HepG2 (cell line): ENCODE results near the gene KTI12. TPM values are rescaled to one million over a fixed set of nuclear protein-coding genes. Genes with fewer than 3 reads are reported as not detected.

Experiments
- ATAC-seq: fragments of 200-7000 bp; cut with Tn5 transposase; 3 replicates; pipeline ENCODE4 v1.9.1; 2020; ENCODE audit warnings: mild to moderate bottlenecking, moderate library complexity
- BruUV-seq: library from RNA; stranded (reverse); fragments of 400-500 nt; replicated peaks from 2 replicates; lab custom pipeline; 2021; lab: Mats Ljungman, UMichigan
- CTCF ChIA-PET: fragments of 300-600 bp; formaldehyde crosslinking; extraction: SDS; loops from one replicate; lab custom pipeline; 2021; ENCODE audit warnings: low total read pairs, inconsistent platforms, low intra/inter-chr PET ratio; lab: Yijun Ruan, JAX
- POLR2A ChIA-PET: fragments of 350-600 bp; sonication (Branson Sonifier 250); formaldehyde crosslinking; loops from one replicate; lab custom pipeline; 2020; ENCODE audit warnings: antibody characterized with exemption, inconsistent platforms; lab: Yijun Ruan, JAX
- DNase-seq: peaks from one replicate; pipeline ENCODE4 v3.0.0-alpha.2; 2015; ENCODE audit warnings: low spot score
- FAIRE-seq: peaks from 3 replicates; lab custom pipeline; 2011; peaks lifted over from hg19 to GRCh38; lab: Jason Lieb, UNC
- H2AFZ ChIP-seq: one replicate; pipeline ENCODE4 v1.6.1; 2011; ENCODE audit warnings: low read length, inconsistent platforms
- H3K27ac ChIP-seq: fragments of 300-600 bp; 3 replicates; pipeline ENCODE4 v1.8.0; 2011; ENCODE audit warnings: mixed run types, mild to moderate bottlenecking, mixed read lengths, low read length, inconsistent platforms; ENCODE audit not compliant: insufficient read depth; ENCODE audit errors: extremely low read length
- H3K27me3 ChIP-seq, 2 experiments: fragments of 200-600 bp in 1 of 2; 2 replicates in 1 of 2; 3 replicates in 1 of 2; pipeline versions ENCODE4 v1.6.0 to v1.8.0; 2011; ENCODE audit warnings: low read length in 2 of 2, mild to moderate bottlenecking in 2 of 2, moderate library complexity in 2 of 2, inconsistent platforms in 1 of 2; ENCODE audit not compliant: insufficient read depth in 2 of 2, control insufficient read depth in 1 of 2
- H3K36me3 ChIP-seq, 2 experiments: fragments of 200-600 bp in 1 of 2; replicated peaks in 1 of 2; 2 replicates in 1 of 2; 3 replicates in 1 of 2; pipeline versions ENCODE4 v1.5.1 to v1.8.0; 2011; ENCODE audit warnings: low read length in 2 of 2, inconsistent platforms in 1 of 2; ENCODE audit not compliant: insufficient read depth in 2 of 2, control insufficient read depth in 1 of 2
- H3K4me1 ChIP-seq: 2 replicates; pipeline ENCODE4 v1.5.1; 2012; ENCODE audit warnings: low read length, inconsistent platforms; ENCODE audit not compliant: insufficient read depth
- H3K4me2 ChIP-seq: 2 replicates; pipeline ENCODE4 v1.6.0; 2011; ENCODE audit warnings: low read depth, low read length, inconsistent platforms
- H3K4me3 ChIP-seq, 3 experiments: fragments of 200-600 bp in 1 of 3; sonication (generic), shearing (Covaris generic) in 1 of 3; replicated peaks in 1 of 3; 2 replicates each; pipeline ENCODE4 v1.5.1; 2011 to 2016; ENCODE audit warnings: low read length in 3 of 3, inconsistent platforms in 2 of 3, low read depth in 2 of 3, mild to moderate bottlenecking in 2 of 3, control low read depth in 1 of 3, mixed read lengths in 1 of 3; ENCODE audit not compliant: insufficient read depth in 1 of 3
- H3K79me2 ChIP-seq: one replicate; pipeline ENCODE4 v1.6.1; 2011; ENCODE audit warnings: low read length, inconsistent platforms; ENCODE audit not compliant: insufficient read depth
- H3K9ac ChIP-seq: 2 replicates; pipeline ENCODE4 v1.6.0; 2011; ENCODE audit warnings: mild to moderate bottlenecking, low read depth, low read length, inconsistent platforms; ENCODE audit not compliant: insufficient read depth
- H3K9me3 ChIP-seq: 2 replicates; pipeline ENCODE4 v1.5.1; 2012; ENCODE audit warnings: mild to moderate bottlenecking, low read length
- H4K20me1 ChIP-seq: 2 replicates; pipeline ENCODE4 v1.6.0; 2011; ENCODE audit warnings: inconsistent platforms, mild to moderate bottlenecking, low read length, moderate library complexity; ENCODE audit not compliant: insufficient read depth
- ATM ChIP-seq: fragments of 450-650 bp; IDR thresholded peaks from 2 replicates; pipeline ENCODE4 v1.7.1; 2017; ENCODE audit warnings: mild to moderate bottlenecking, borderline replicate concordance
- CHD4 ChIP-seq: fragments of 200-600 bp; sonication (generic); IDR thresholded peaks from 2 replicates; pipeline ENCODE4 v1.7.0; 2017; ENCODE audit warnings: mild to moderate bottlenecking, low read length, borderline replicate concordance
- ESRRA ChIP-seq: sonication (generic); formaldehyde crosslinking; IDR thresholded peaks from 2 replicates; pipeline ENCODE4 v1.5.1; 2020; ENCODE audit warnings: mild to moderate bottlenecking, low read depth, missing genetic modification reagents
- HIVEP1 ChIP-seq: sonication (generic); formaldehyde crosslinking; IDR thresholded peaks from 2 replicates; pipeline ENCODE4 v1.4.0; 2020; ENCODE audit warnings: mild to moderate bottlenecking, missing genetic modification reagents
- RBM22 ChIP-seq: fragments of 200-400 bp; formaldehyde crosslinking; optimal IDR thresholded peaks from 2 replicates; pipeline ENCODE3; 2017; ENCODE audit warnings: mild to moderate bottlenecking, low read length, moderate library complexity
- STAT5B ChIP-seq: sonication (generic); formaldehyde crosslinking; IDR thresholded peaks from 2 replicates; pipeline ENCODE4 v1.4.0; 2020; ENCODE audit warnings: missing genetic modification reagents
- SYNCRIP ChIP-seq: fragments of 200-400 bp; formaldehyde crosslinking; IDR thresholded peaks from 2 replicates; pipeline ENCODE4 v1.6.1; 2018; ENCODE audit warnings: mild to moderate bottlenecking, low read depth, low read length; ENCODE audit not compliant: insufficient read depth
- ZMYM2 ChIP-seq: sonication (generic); formaldehyde crosslinking; IDR thresholded peaks from 2 replicates; pipeline ENCODE4 v1.8.0; 2022; ENCODE audit warnings: mild to moderate bottlenecking, missing genetic modification reagents
- ZNF253 ChIP-seq: sonication (generic); formaldehyde crosslinking; IDR thresholded peaks from 2 replicates; pipeline ENCODE4 v1.8.0; 2022; ENCODE audit warnings: mild to moderate bottlenecking, missing genetic modification reagents, borderline replicate concordance
- ZNF264 ChIP-seq: sonication (generic); formaldehyde crosslinking; IDR thresholded peaks from 2 replicates; pipeline ENCODE4 v1.4.0; 2020; ENCODE audit warnings: missing genetic modification reagents
- ZNF724P ChIP-seq: sonication (generic); formaldehyde crosslinking; IDR thresholded peaks from 2 replicates; pipeline ENCODE4 v1.8.0; 2022; ENCODE audit warnings: missing genetic modification reagents, borderline replicate concordance
- WGBS: methylation state at CpG from one replicate; pipeline ENCODE4 v1.1.6; 2017; ENCODE audit warnings: low lambda C conversion rate; 5-methylcytosine and 5-hydroxymethylcytosine counted together
- in situ Hi-C: cut with HindIII; loops from 2 replicates; pipeline ENCODE4 v1.10.0; 2017; ENCODE audit warnings: low pct_unique_long_range_greater_than_20kb; ENCODE audit not compliant: extremely low pct_ligation_motif_present
- intact Hi-C: fragments of 100-400 bp; cut with micrococcal nuclease; formaldehyde crosslinking; loops from one replicate; pipeline ENCODE4 v1.10.0; 2022; ENCODE audit not compliant: unreplicated experiment
- polyA plus RNA-seq, 8 experiments: library from polyadenylated mRNA; depleted of rRNA in 3 of 8; stranded (reverse) in 7 of 8; unstranded in 1 of 8; fragments of >200 nt; fragmentation: Illumina TruSeq in 4 of 8; extraction: Trizol in 4 of 8; gene quantifications; 2 replicates each; pipeline versions ENCODE4 v1.2.1 to v1.2.3, GENCODE V29; 2011 to 2016; ENCODE audit warnings: low read depth in 4 of 8, missing spikeins in 1 of 8, mixed read lengths in 1 of 8; ENCODE audit not compliant: insufficient read depth in 1 of 8
- total RNA-seq, 5 experiments: library from RNA; depleted of rRNA; stranded (reverse); fragments of >200 nt; fragmentation: Illumina TruSeq; extraction: Trizol; gene quantifications; 2 replicates each; pipeline ENCODE4 v1.2.3, GENCODE V29; 2016; ENCODE audit warnings: low read depth in 1 of 5
- TF ChIP-seq, protein P1 (sequence below): sonication (generic); formaldehyde crosslinking; IDR thresholded peaks from 2 replicates; pipeline ENCODE4 v1.8.1; 2023; ENCODE audit warnings: mild to moderate bottlenecking, missing genetic modification reagents
- TF ChIP-seq, protein P2 (sequence below): sonication (generic); formaldehyde crosslinking; conservative IDR thresholded peaks from 2 replicates; pipeline ENCODE4 v1.4.0; 2020; ENCODE audit warnings: missing genetic modification reagents
- TF ChIP-seq, protein P3 (sequence below): sonication (generic); formaldehyde crosslinking; IDR thresholded peaks from 2 replicates; pipeline ENCODE4 v1.8.1; 2023; ENCODE audit warnings: mild to moderate bottlenecking, inconsistent platforms, moderate library complexity, missing genetic modification reagents, borderline replicate concordance
- TF ChIP-seq, protein P4 (sequence below): sonication (generic); formaldehyde crosslinking; IDR thresholded peaks from 2 replicates; pipeline ENCODE4 v1.5.1; 2020; ENCODE audit warnings: mild to moderate bottlenecking, missing genetic modification reagents

Gene KTI12
- total and polyA plus RNA-seq, 2 of the 13 experiments (the other 11 are each of a cell fraction or from before 2014, with no cell fraction given), result 7.4 to 10.2 TPM

DNA sequence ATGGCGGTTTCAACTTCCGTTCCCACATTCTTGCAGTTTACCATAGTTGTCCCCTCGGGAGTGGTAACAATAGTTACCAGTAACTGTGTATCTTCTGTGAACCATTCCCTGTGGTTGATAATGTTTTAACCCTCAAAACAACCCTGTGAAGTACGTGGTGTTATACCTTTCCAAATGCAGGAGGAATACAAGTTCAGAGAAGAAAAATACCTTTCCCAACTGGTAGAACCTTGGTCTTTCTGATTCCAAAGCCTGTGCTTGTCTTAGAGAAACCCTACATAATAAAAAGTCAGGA is 23.3 kb upstream of the KTI12 start:
- DNase-seq (no peak), ATAC-seq (no peak), FAIRE-seq (no peak)
- Histone ChIP-seq H3K4me3 (peak overlapping the region; percentile 85 to 89 (median 87)), H3K4me1 (peaks cover 51% of the 10 kb centered on the region), H3K4me2 (peak overlapping the region; percentile 81), H2AFZ (no peak overlapping the region), H4K20me1 (peaks cover 26% of the 10 kb centered on the region), H3K9me3 (no peaks in the 10 kb centered on the region), H3K27me3 (no peaks in the 10 kb centered on the region; a peak in 1 of 5 replicates), H3K79me2 (peaks cover 79% of the 10 kb centered on the region), H3K27ac (peak overlapping the region; percentile 91), H3K36me3 (peaks cover 7 to 16% of the 10 kb centered on the region in 2 experiments), H3K9ac (peak overlapping the region; percentile 88)
- POLR2A ChIA-PET, result interaction anchor here (0.7 to 5.3 kb wide), 11 partner anchors 8 to 41 kb away, joined by 3 to 80 read pairs (median 4); partner anchors contain the start of gene KTI12
- CTCF ChIA-PET, result no interaction called here
- BruUV-seq, result no TSS peak
- intact Hi-C loops, result loop anchor here (1.0 kb wide), 1 partner anchor 41 kb away; no protein-coding TSS in a partner anchor
- in situ Hi-C loops, result no loop called here
- 2% methylated on average over 4 of the region's 4 CpGs for WGBS
- TF ChIP-seq CHD4 (peak; percentile 1; the same call in 1 of the 2 replicates), ZMYM2 (0 out of 2 replicates have a peak, but pooled peaks have one; percentile 5), HIVEP1 (no peak), ZNF253 (CRISPR knock-in tag) (no peak), ZNF724P (CRISPR knock-in tag) (0 out of 2 replicates have a peak, but pooled peaks have one; percentile 5), ESRRA (CRISPR knock-in tag) (no peak), STAT5B (CRISPR knock-in tag) (no peak), SYNCRIP (no peak), ZNF264 (CRISPR knock-in tag) (no peak), ATM (no peak), RBM22 (peak; percentile 24)
- TF ChIP-seq, protein P1, sequence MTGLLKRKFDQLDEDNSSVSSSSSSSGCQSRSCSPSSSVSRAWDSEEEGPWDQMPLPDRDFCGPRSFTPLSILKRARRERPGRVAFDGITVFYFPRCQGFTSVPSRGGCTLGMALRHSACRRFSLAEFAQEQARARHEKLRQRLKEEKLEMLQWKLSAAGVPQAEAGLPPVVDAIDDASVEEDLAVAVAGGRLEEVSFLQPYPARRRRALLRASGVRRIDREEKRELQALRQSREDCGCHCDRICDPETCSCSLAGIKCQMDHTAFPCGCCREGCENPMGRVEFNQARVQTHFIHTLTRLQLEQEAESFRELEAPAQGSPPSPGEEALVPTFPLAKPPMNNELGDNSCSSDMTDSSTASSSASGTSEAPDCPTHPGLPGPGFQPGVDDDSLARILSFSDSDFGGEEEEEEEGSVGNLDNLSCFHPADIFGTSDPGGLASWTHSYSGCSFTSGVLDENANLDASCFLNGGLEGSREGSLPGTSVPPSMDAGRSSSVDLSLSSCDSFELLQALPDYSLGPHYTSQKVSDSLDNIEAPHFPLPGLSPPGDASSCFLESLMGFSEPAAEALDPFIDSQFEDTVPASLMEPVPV (CRISPR knock-in tag), result no peak
- TF ChIP-seq, protein P2, sequence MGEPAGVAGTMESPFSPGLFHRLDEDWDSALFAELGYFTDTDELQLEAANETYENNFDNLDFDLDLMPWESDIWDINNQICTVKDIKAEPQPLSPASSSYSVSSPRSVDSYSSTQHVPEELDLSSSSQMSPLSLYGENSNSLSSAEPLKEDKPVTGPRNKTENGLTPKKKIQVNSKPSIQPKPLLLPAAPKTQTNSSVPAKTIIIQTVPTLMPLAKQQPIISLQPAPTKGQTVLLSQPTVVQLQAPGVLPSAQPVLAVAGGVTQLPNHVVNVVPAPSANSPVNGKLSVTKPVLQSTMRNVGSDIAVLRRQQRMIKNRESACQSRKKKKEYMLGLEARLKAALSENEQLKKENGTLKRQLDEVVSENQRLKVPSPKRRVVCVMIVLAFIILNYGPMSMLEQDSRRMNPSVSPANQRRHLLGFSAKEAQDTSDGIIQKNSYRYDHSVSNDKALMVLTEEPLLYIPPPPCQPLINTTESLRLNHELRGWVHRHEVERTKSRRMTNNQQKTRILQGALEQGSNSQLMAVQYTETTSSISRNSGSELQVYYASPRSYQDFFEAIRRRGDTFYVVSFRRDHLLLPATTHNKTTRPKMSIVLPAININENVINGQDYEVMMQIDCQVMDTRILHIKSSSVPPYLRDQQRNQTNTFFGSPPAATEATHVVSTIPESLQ (CRISPR knock-in tag), result no peak
- TF ChIP-seq, protein P3, sequence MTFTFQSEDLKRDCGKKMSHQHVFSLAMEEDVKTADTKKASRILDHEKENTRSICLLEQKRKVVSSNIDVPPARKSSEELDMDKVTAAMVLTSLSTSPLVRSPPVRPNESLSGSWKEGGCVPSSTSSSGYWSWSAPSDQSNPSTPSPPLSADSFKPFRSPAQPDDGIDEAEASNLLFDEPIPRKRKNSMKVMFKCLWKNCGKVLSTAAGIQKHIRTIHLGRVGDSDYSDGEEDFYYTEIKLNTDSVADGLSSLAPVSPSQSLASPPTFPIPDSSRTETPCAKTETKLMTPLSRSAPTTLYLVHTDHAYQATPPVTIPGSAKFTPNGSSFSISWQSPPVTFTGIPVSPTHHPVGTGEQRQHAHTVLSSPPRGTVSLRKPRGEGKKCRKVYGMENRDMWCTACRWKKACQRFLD (CRISPR knock-in tag), result no peak
- TF ChIP-seq, protein P4, sequence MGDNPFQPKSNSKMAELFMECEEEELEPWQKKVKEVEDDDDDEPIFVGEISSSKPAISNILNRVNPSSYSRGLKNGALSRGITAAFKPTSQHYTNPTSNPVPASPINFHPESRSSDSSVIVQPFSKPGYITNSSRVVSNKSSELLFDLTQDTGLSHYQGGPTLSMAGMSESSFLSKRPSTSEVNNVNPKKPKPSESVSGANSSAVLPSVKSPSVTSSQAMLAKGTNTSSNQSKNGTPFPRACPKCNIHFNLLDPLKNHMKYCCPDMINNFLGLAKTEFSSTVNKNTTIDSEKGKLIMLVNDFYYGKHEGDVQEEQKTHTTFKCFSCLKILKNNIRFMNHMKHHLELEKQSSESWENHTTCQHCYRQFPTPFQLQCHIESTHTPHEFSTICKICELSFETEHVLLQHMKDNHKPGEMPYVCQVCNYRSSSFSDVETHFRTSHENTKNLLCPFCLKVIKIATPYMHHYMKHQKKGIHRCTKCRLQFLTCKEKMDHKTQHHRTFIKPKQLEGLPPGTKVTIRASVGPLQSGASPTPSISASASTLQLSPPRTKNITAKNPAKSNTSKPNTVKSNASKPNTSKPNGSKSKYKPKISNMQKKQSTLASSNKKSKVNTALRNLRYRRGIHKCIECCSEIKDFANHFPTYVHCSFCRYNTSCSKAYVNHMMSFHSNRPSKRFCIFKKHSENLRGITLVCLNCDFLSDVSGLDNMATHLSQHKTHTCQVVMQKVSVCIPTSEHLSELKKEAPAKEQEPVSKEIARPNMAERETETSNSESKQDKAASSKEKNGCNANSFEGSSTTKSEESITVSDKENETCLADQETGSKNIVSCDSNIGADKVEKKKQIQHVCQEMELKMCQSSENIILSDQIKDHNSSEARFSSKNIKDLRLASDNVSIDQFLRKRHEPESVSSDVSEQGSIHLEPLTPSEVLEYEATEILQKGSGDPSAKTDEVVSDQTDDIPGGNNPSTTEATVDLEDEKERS (CRISPR knock-in tag), result 0 out of 2 replicates have a peak, but pooled peaks have one; percentile 31
